Upper lobe of left lung (tissue), 6 donors: ENCODE measurements around the gene BABAM2. TPM values are rescaled to one million over a fixed set of nuclear protein-coding genes. Genes with fewer than 3 reads are reported as not detected.

Experiments used
- ATAC-seq, 2 donors: fragments of 200-7000 bp; cut with Tn5 transposase; one replicate each; pipeline ENCODE4 v1.9.1; 2022; ENCODE audit warnings: mild to moderate bottlenecking in 2 of 2, moderate library complexity in 2 of 2; ENCODE audit not compliant: low FRiP score in 2 of 2
- DNase-seq, 2 donors: peaks; one replicate each; pipeline ENCODE4 v3.0.0-alpha.2; 2019 to 2020
- H3K27ac ChIP-seq, 4 donors: fragments of 200-600 bp; sonication (generic); one replicate each; pipeline ENCODE4 v1.5.1; 2016 to 2019
- H3K27me3 ChIP-seq, 4 donors: fragments of 200-600 bp; sonication (generic); one replicate each; pipeline ENCODE4 v1.5.1; 2017 to 2019
- H3K36me3 ChIP-seq, 4 donors: fragments of 200-600 bp; sonication (generic); one replicate each; pipeline ENCODE4 v1.5.1; 2016 to 2019
- H3K4me1 ChIP-seq, 4 donors: fragments of 200-600 bp; sonication (generic); one replicate each; pipeline ENCODE4 v1.5.1; 2018 to 2019
- H3K4me3 ChIP-seq, 4 donors: fragments of 200-600 bp; sonication (generic); one replicate each; pipeline ENCODE4 v1.5.1; 2017 to 2019; ENCODE audit warnings: mild to moderate bottlenecking in 2 of 4, moderate library complexity in 1 of 4
- H3K9me3 ChIP-seq, 4 donors: fragments of 200-600 bp; sonication (generic); one replicate each; pipeline ENCODE4 v1.5.1; 2018 to 2019
- CTCF ChIP-seq, 6 experiments: fragments of 450-650 bp in 4 of 6; fragments of 200-600 bp in 2 of 6; sonication (generic) in 2 of 6; IDR thresholded peaks; one replicate each; pipeline ENCODE4 v1.5.1; 2016 to 2019; ENCODE audit warnings: antibody characterized with exemption in 6 of 6
- EP300 ChIP-seq, 4 donors: sonication (generic); formaldehyde crosslinking; IDR thresholded peaks; one replicate each; pipeline ENCODE4 v1.5.1; 2017; ENCODE audit warnings: antibody characterized with exemption in 4 of 4, control low read depth in 2 of 4
- POLR2A ChIP-seq, 4 donors: fragments of 450-650 bp; IDR thresholded peaks; one replicate each; pipeline ENCODE4 v1.5.1; 2016 to 2017; ENCODE audit warnings: antibody characterized with exemption in 4 of 4, mild to moderate bottlenecking in 2 of 4
- POLR2AphosphoS5 ChIP-seq, 2 donors: sonication (generic); formaldehyde crosslinking; IDR thresholded peaks; one replicate each; pipeline ENCODE4 v1.5.1; 2017; ENCODE audit warnings: antibody characterized with exemption in 2 of 2
- WGBS, 2 donors: methylation state at CpG; one replicate each; pipeline ENCODE4 v1.1.5; 2017 to 2018; 5-methylcytosine and 5-hydroxymethylcytosine counted together
- total RNA-seq, 6 donors: library from RNA; depleted of rRNA in 4 of 6; stranded (reverse); fragments of >200 nt in 4 of 6; gene quantifications; one replicate each; pipeline versions ENCODE4 v1.1.0 to v1.2.1, GENCODE V29; 2016 to 2021
- donor health status: DM: no; HTN: no; CAD: no; lungs with moderate emphysema.
- donor health status: DM: no; HTN: yes; CAD: no; lungs with severe emphysema.

Gene BABAM2
- total RNA-seq, 6 donors from 2014 or later = 23.0 to 44.0 (median 38.2) TPM

- Histone ChIP-seq H3K27ac (no peak overlapping the region), H3K4me1 (peaks cover 8 to 22% (median 15%) of the 10 kb centered on the region in 4 donors), H3K36me3 (no peaks in the 10 kb centered on the region), H3K4me3 (no peak overlapping the region), H3K9me3 (no peaks in the 10 kb centered on the region), H3K27me3 (no peaks in the 10 kb centered on the region)
- WGBS, 2 donors = 50 to 64% methylated on average over 3 of the region's 3 CpGs
- TF ChIP-seq POLR2AphosphoS5 (IDR thresholded peaks at IDR 0.05) = no peak
- no peak for TF ChIP-seq EP300 (IDR thresholded peaks at IDR 0.05)
- no peak for TF ChIP-seq CTCF (IDR thresholded peaks at IDR 0.05)
- no peak for TF ChIP-seq POLR2A (IDR thresholded peaks at IDR 0.05)
- ATAC-seq (no peak), DNase-seq (no peak)
These were observed 380.8 kb downstream of the BABAM2 start for GRCh38 chr2:28271231-28271918.

GRCh38 chr2:28271919-28272250 lies 381.4 kb downstream of the BABAM2 start:
- TF ChIP-seq CTCF (IDR thresholded peaks at IDR 0.05) (no peak), POLR2AphosphoS5 (IDR thresholded peaks at IDR 0.05) (no peak), EP300 (IDR thresholded peaks at IDR 0.05) (no peak), POLR2A (IDR thresholded peaks at IDR 0.05) (no peak)
- H3K27ac ChIP-seq = no peak overlapping the region

GRCh38 chr2:28273751-28274150 lies 383.2 kb downstream of the BABAM2 start:
- Histone ChIP-seq H3K36me3 (no peaks in the 10 kb centered on the region), H3K4me1 (peaks cover 8 to 22% (median 14%) of the 10 kb centered on the region in 4 donors), H3K27me3 (no peaks in the 10 kb centered on the region), H3K9me3 (no peaks in the 10 kb centered on the region), H3K4me3 (no peak overlapping the region), H3K27ac (no peak overlapping the region)
- no peak for DNase-seq
- TF ChIP-seq CTCF (IDR thresholded peaks at IDR 0.05) (no peak), EP300 (IDR thresholded peaks at IDR 0.05) (no peak), POLR2AphosphoS5 (IDR thresholded peaks at IDR 0.05) (no peak), POLR2A (IDR thresholded peaks at IDR 0.05) (no peak)
- no peak for ATAC-seq
- WGBS, 2 donors = 81 to 83% methylated on average over 6 of the region's 6 CpGs

More at GRCh38 chr2:28271919-28272250, 381.4 kb downstream of the BABAM2 start:
- Histone ChIP-seq H3K36me3 (no peaks in the 10 kb centered on the region), H3K4me1 (peaks cover 8 to 22% (median 15%) of the 10 kb centered on the region in 4 donors), H3K4me3 (no peak overlapping the region), H3K27me3 (no peaks in the 10 kb centered on the region), H3K9me3 (no peaks in the 10 kb centered on the region)
- DNase-seq (no peak), ATAC-seq (no peak)

GRCh38 chr2:28274911-28275685 lies 384.6 kb downstream of the BABAM2 start:
- TF ChIP-seq POLR2AphosphoS5 (IDR thresholded peaks at IDR 0.05) = no peak
- no peak for TF ChIP-seq CTCF (IDR thresholded peaks at IDR 0.05)
- peak in 1 of 4 donors; percentile 20 for TF ChIP-seq POLR2A (IDR thresholded peaks at IDR 0.05)
- peak in 1 of 4 donors; percentile 18 for TF ChIP-seq EP300 (IDR thresholded peaks at IDR 0.05)

More at GRCh38 chr2:28274911-28275685, 384.6 kb downstream of the BABAM2 start:
- Histone ChIP-seq H3K36me3 (no peaks in the 10 kb centered on the region), H3K9me3 (no peaks in the 10 kb centered on the region), H3K4me1 (peaks cover 6 to 16% (median 11%) of the 10 kb centered on the region in 4 donors), H3K27me3 (no peaks in the 10 kb centered on the region), H3K4me3 (no peak overlapping the region), H3K27ac (peak overlapping the region in 2 of 4 donors; percentile 30 to 50)
- ATAC-seq (peak in 1 of 2 donors; percentile 53), DNase-seq (peak in 1 of 2 donors; percentile 31)
- 43 to 64% methylated on average over 10 to 11 of the region's 11 CpGs for WGBS, 2 donors
